ENCODE results near the gene ATRIP. TPM values are rescaled to one million over a fixed set of nuclear protein-coding genes. Genes with fewer than 3 reads are reported as not detected.

ATRIP gene
- total RNA-seq, 1 donor from 2014 or later = 18.3 TPM

DNA sequence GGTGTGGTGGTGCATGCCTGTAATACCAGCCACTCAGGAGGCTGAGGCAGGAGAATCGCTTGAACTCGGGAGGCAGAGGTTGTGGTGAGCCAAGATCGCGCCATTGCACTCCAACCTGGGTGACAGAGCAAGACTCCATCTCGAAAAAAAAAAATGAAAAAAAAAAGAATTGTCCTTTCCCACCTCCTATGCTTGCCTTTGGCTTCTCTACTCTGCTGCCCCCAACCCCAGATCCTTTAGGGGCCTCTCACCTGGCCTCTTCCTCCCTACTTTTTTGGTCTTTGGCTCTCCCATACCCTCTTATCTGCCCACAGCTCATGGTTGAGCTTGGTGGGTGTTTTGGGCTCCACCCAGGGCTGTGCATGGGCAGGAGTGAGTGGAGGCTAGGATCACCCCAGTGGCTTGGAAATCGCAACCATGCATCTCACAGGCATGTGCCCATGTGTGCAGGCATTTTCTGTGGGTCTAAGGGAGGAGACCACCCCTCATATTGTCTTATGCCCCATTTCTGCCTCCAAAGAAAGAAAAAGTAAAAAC, 59.5 kb downstream of the ATRIP start:
- intact Hi-C loops (cut with micrococcal nuclease) = loop anchor here (2.0 to 5.0 kb wide), 2 partner anchors 51 to 59 kb away; partner anchors contain the start of genes ATRIP and PFKFB4
- peaks cover 4% of the 10 kb centered on the region for H3K36me3 Mint-ChIP-seq (ENCODE audit: low read depth)
- H3K9me3 Mint-ChIP-seq = no peaks in the 10 kb centered on the region
- H3K4me1 Mint-ChIP-seq = peaks cover 50% of the 10 kb centered on the region
- no peak for DNase-seq
- H3K4me3 Mint-ChIP-seq = peak overlapping the region; percentile 58
- H3K27ac Mint-ChIP-seq = no peak overlapping the region
- H3K27me3 Mint-ChIP-seq = no peaks in the 10 kb centered on the region

DNA sequence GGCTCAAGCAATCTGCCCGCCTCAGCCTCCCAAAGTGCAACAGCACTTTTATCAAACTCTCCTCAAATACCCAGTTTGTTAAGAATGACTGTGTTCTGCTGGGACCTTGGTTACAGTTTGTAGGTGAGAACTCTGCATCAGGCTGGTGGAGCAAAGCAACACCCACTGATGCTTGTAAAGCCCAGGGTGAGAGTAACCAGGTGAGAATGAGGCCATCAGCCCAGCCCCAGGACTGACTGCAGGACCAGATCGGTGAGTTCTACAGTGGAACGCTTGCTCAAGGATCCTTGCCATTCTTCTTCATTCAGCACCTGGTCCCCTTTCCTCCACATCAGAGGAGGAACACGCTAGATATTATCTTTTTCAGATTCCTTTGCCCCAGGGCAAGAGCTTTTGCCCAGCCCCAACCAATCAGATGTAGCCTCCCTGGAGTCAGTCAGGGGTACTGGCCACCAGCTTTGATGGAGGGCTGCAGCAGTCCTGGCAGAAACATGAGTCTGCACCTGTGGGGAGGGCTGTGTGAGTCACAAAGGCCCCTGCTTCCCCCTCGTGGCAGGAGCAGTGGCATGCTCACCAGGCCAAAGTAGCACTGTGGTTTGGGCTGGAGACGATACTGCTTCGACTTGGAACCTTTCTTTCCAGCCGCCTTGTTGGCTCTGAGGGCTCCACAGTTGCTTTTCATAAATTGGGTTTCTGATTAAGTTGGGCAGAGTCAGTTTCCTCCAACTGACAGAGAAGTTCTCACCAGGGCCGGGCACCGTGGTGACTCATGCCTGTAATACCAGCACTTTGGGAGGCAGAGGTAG, 60.9 kb downstream of the ATRIP start:
- Mint-ChIP-seq H3K36me3 (ENCODE audit: low read depth) (peaks cover 4% of the 10 kb centered on the region), H3K4me1 (peaks cover 40% of the 10 kb centered on the region), H3K27me3 (no peaks in the 10 kb centered on the region), H3K9me3 (no peaks in the 10 kb centered on the region), H3K4me3 (peak overlapping the region; percentile 38), H3K27ac (peak overlapping the region; percentile 44)
- intact Hi-C loops (cut with micrococcal nuclease) = loop anchor here (1.0 to 5.0 kb wide), 5 partner anchors 8 to 61 kb away; partner anchors contain the start of genes ATRIP and PFKFB4
- peak; percentile 91 for DNase-seq

DNA sequence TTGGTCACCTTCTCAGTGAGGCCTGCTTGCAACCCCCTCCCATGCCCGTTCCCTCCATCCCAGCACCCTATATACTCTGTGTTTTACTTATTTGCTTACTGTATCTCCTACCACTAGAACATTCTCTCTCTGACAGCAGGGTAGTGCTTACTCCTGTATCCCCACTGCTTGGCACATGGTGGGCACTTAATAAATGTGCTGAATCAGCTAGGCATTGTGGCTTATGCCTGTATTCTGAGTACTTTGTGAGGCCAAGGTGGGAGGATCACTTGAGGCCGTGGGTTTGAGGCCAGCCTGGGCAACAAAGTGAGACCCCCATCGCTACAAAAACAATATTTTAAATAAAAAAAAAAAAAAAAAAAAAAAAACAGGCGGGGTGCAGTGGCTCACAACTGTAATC, 65.0 kb downstream of the ATRIP start:
- H3K27me3 Mint-ChIP-seq = no peaks in the 10 kb centered on the region
- H3K27ac Mint-ChIP-seq = no peak overlapping the region
- intact Hi-C loops (cut with micrococcal nuclease) = no loop called here
- no peak for DNase-seq
- no peak overlapping the region for H3K4me3 Mint-ChIP-seq
- H3K4me1 Mint-ChIP-seq = peaks cover 44% of the 10 kb centered on the region
- H3K9me3 Mint-ChIP-seq = no peaks in the 10 kb centered on the region
- H3K36me3 Mint-ChIP-seq (ENCODE audit: low read depth) = peaks cover 8% of the 10 kb centered on the region

DNA sequence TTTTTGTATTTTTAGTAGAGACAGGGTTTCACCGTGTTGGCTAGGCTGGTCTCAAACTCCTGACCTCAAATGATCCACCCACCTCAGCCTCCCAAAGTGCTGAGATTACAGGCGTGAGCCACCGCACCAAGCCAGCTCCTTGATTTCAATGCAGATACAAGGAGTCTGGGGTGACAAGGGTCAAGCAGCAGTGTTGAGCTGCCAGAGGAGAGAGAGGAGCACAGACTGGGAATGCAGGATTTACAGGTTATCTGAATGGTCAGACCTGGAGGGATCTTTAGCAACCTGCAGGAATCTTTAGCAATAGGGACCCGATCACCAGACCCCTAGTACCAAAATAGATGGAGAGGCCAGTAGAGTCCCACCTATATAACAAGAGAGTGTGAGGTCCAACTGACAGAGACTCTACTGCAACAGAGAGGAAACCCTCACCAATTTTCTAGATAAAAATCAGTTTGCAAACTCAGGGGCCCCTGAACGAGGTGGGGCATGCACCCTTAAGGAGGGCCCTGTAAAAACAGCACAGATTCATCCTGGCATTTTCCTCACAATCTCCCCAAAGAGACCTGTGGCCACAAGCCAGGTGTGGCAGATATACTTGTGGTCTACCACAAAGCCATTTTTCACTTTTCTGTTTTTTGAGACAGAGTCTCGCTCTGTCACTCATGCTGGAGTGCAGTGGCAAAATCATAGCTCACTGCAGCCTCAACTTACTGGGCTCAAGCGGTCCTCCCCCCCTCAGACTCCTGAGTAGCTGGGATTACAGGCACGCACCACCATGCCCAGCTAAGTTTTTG, 68.1 kb downstream of the ATRIP start:
- Mint-ChIP-seq H3K9me3 (no peaks in the 10 kb centered on the region), H3K4me3 (peak overlapping the region; percentile 52), H3K27me3 (no peaks in the 10 kb centered on the region), H3K36me3 (ENCODE audit: low read depth) (peaks cover 14% of the 10 kb centered on the region), H3K27ac (peak overlapping the region; percentile 41), H3K4me1 (peaks cover 55% of the 10 kb centered on the region)
- peak; percentile 88 for DNase-seq
- intact Hi-C loops (cut with micrococcal nuclease) = loop anchor here (1.0 kb wide), 2 partner anchors 7 to 14 kb away; no protein-coding TSS in a partner anchor

Other genes starting within 250 kb of the ATRIP start
- not detected in 2 replicates for gene CAMP, start 223.2 kb upstream of the ATRIP start, total RNA-seq
- 38.1 and 39.9 TPM in 2 replicates for gene ZNF589, start 205.6 kb upstream of the ATRIP start, total RNA-seq
- gene NME6, start 145.4 kb upstream of the ATRIP start, total RNA-seq = 32.8 and 37.8 TPM in 2 replicates
- not detected in 2 replicates for gene SPINK8, start 113.1 kb upstream of the ATRIP start, total RNA-seq
- 0.14 and 0.28 TPM in 2 replicates for gene FBXW12, start 74.5 kb upstream of the ATRIP start, total RNA-seq
- 5.7 and 6.5 TPM in 2 replicates for gene PLXNB1, start 16.7 kb upstream of the ATRIP start, total RNA-seq
- 24.4 and 25.9 TPM in 2 replicates for gene CCDC51, start 6.6 kb upstream of the ATRIP start, total RNA-seq
- 272 and 275 TPM in 2 replicates for gene TMA7, start 6.5 kb upstream of the ATRIP start, total RNA-seq
- gene SHISA5, start 57.4 kb downstream of the ATRIP start, total RNA-seq = 79.1 and 84.9 TPM in 2 replicates
- gene PFKFB4, start 110.1 kb downstream of the ATRIP start, total RNA-seq = 38.2 and 44.0 TPM in 2 replicates
- gene UCN2, start 117.0 kb downstream of the ATRIP start, total RNA-seq = not detected in 2 replicates
- gene COL7A1, start 148.6 kb downstream of the ATRIP start, total RNA-seq = 0.56 and 0.62 TPM in 2 replicates
- gene UQCRC1, start 162.9 kb downstream of the ATRIP start, total RNA-seq = 224 and 235 TPM in 2 replicates
- 0.64 and 0.89 TPM in 2 replicates for gene TMEM89, start 175.0 kb downstream of the ATRIP start, total RNA-seq
- 57.2 and 58.2 TPM in 2 replicates for gene SLC26A6, start 188.7 kb downstream of the ATRIP start, total RNA-seq
- gene CELSR3, start 216.1 kb downstream of the ATRIP start, total RNA-seq = 14.5 and 15.2 TPM in 2 replicates
- gene NCKIPSD, start 239.2 kb downstream of the ATRIP start, total RNA-seq = 53.1 and 54.1 TPM in 2 replicates

All from activated CD4-positive, alpha-beta T cell treated with anti-CD3 and anti-CD28 coated beads, Interleukin-2, amount 10 ng/mL, durations not matched to agents 24 days and 14 days (primary cell).